Activated CD4-positive, alpha-beta T cell treated with anti-CD3 and anti-CD28 coated beads, Interleukin-2, Interleukin-4, amounts not matched to agents 100 ng/mL and 50 ng/mL, durations not matched to agents 16 hours and 8 hours (primary cell): ENCODE data around the gene EGFR.
"Not testable (repeated sequence)": the region's sequence is repeated elsewhere in the genome, so short reads cannot be mapped to it uniquely, and the experiment has no call there.

Source experiments
- DNase-seq: peaks from one replicate; pipeline ENCODE4 v3.0.0-alpha.2; 2020; ENCODE audit warnings: low spot score

Gene EGFR

GRCh38 chr7:55013851-55014250, 5.0 kb upstream of the EGFR start:
- DNase-seq: no peak

- DNase-seq: no peak
Observed at GRCh38 chr7:55016061-55016745, 2.6 kb upstream of the EGFR start.

GRCh38 chr7:55016746-55017090, 2.1 kb upstream of the EGFR start:
- no peak for DNase-seq

GRCh38 chr7:55017841-55018240, 976 bp upstream of the EGFR start:
- DNase-seq: no peak

- no peak for DNase-seq
Observed at GRCh38 chr7:55019191-55019690, 424 bp downstream of the EGFR start.

GRCh38 chr7:55019691-55020465, 1.1 kb downstream of the EGFR start:
- DNase-seq: no peak

GRCh38 chr7:55020466-55020871, 1.7 kb downstream of the EGFR start:
- DNase-seq: no peak

GRCh38 chr7:55021053-55021452, 2.2 kb downstream of the EGFR start:
- no peak for DNase-seq

- DNase-seq: no peak
Observed at GRCh38 chr7:55022002-55022985, 3.5 kb downstream of the EGFR start.

GRCh38 chr7:55023841-55024505, 5.2 kb downstream of the EGFR start:
- DNase-seq: no peak

- DNase-seq: no peak
Observed at GRCh38 chr7:55024776-55025175, 6.0 kb downstream of the EGFR start.

- DNase-seq: no peak
Observed at GRCh38 chr7:55026086-55026790, 7.4 kb downstream of the EGFR start.

- no peak for DNase-seq
Observed at GRCh38 chr7:55026867-55027490, 8.2 kb downstream of the EGFR start.

GRCh38 chr7:55028011-55028410, 9.2 kb downstream of the EGFR start:
- no peak for DNase-seq

GRCh38 chr7:55030314-55030713, 11.5 kb downstream of the EGFR start:
- no peak for DNase-seq

GRCh38 chr7:55031075-55031474, 12.3 kb downstream of the EGFR start:
- DNase-seq: no peak

GRCh38 chr7:55032069-55032699, 13.4 kb downstream of the EGFR start:
- no peak for DNase-seq

- no peak for DNase-seq
Observed at GRCh38 chr7:55033236-55033846, 14.5 kb downstream of the EGFR start.

- no peak for DNase-seq
Observed at GRCh38 chr7:55034776-55035175, 16.0 kb downstream of the EGFR start.

- not testable (repeated sequence) for DNase-seq
Observed at GRCh38 chr7:55035410-55035809, 16.6 kb downstream of the EGFR start.
